ENCODE data around the gene CCDC17. TPM values are rescaled to one million over a fixed set of nuclear protein-coding genes. Genes with fewer than 3 reads are reported as not detected.

Gene CCDC17
- 0.21 to 0.37 TPM (median 0.29 TPM) in 5 replicates for total RNA-seq (2022; extraction: Qiagen RNA extraction; ENCODE audit: low read depth)

GRCh38 chr1:45623972-45624371 lies at the start of gene CCDC17:
CCDC17 (minus strand) TSS chr1:45624054; CDS start chr1:45623909, 145 bp downstream.

GRCh38 chr1:45583666-45584350 lies 40.0 kb downstream of the CCDC17 start, which contains the start of gene NASP:
NASP (plus strand) TSS chr1:45584041; CDS start chr1:45584147, 106 bp downstream.

Other genes with a start within 250 kb of the CCDC17 start
- 0.29 to 0.49 TPM (median 0.32 TPM) in 5 replicates for gene TESK2, start 132.9 kb downstream of the CCDC17 start, total RNA-seq (2022; extraction: Qiagen RNA extraction; ENCODE audit: low read depth)
- 1.5 to 2.3 TPM (median 1.7 TPM) in 5 replicates for gene CCDC163, start 124.0 kb downstream of the CCDC17 start, total RNA-seq (2022; extraction: Qiagen RNA extraction; ENCODE audit: low read depth)
- 1.5 to 2.0 TPM (median 1.7 TPM) in 5 replicates for gene MMACHC, start 123.8 kb downstream of the CCDC17 start, total RNA-seq (2022; extraction: Qiagen RNA extraction; ENCODE audit: low read depth)
- 2,161 to 2,321 TPM (median 2,215 TPM) in 5 replicates for gene PRDX1, start 102.2 kb downstream of the CCDC17 start, total RNA-seq (2022; extraction: Qiagen RNA extraction; ENCODE audit: low read depth)
- gene AKR1A1, start 73.2 kb downstream of the CCDC17 start, total RNA-seq (2022; extraction: Qiagen RNA extraction; ENCODE audit: low read depth) = 72.4 to 81.4 TPM (median 80.6 TPM) in 5 replicates
- 125 to 167 TPM (median 130 TPM) in 5 replicates for gene NASP, start 40.0 kb downstream of the CCDC17 start, total RNA-seq (2022; extraction: Qiagen RNA extraction; ENCODE audit: low read depth)
- 33.1 to 57.0 TPM (median 35.1 TPM) in 5 replicates for gene GPBP1L1, start 62.5 kb upstream of the CCDC17 start, total RNA-seq (2022; extraction: Qiagen RNA extraction; ENCODE audit: low read depth)
- 18.4 to 21.3 TPM (median 20.1 TPM) in 5 replicates for gene TMEM69, start 64.1 kb upstream of the CCDC17 start, total RNA-seq (2022; extraction: Qiagen RNA extraction; ENCODE audit: low read depth)
- gene IPP, start 126.6 kb upstream of the CCDC17 start, total RNA-seq (2022; extraction: Qiagen RNA extraction; ENCODE audit: low read depth) = 3.4 to 5.5 TPM (median 5.0 TPM) in 5 replicates
- gene MAST2, start 179.6 kb upstream of the CCDC17 start, total RNA-seq (2022; extraction: Qiagen RNA extraction; ENCODE audit: low read depth) = 19.2 to 23.7 TPM (median 21.6 TPM) in 5 replicates

Data from A549 treated with CpdA at 1 μM for 4 hours (cell line).